ENCODE results near the gene LMF1.

DNA sequence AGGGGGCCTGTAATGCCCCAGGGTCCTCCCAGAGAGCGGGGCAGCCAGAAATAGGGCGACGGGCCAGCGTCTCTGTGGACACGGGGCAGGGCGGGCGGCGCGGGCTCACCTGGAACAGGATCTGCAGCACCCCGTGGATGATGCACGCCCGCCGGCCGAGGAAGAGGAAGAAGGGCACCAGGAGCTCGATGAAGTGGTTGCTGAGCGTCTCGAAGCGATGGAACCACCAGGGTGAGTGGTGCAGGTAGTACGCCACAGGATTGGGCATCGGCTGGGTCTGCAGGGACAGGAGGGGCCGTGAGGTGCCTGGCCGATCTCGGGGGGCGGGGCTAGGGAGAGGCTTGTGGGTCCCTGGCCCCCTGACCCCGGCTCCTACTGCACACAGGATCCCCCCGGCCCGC lies 91.3 kb downstream of the LMF1 start:
- TF ChIP-seq CTCF (IDR thresholded peaks at IDR 0.05 in 4 of 5, conservative IDR thresholded peaks at IDR 0.05 in 1 of 5), result no peak
- no peak for TF ChIP-seq POLR2A (IDR thresholded peaks at IDR 0.05)
